Suppressor macrophage treated with lipopolysaccharide for 4 hours (primary cell): Measurements from ENCODE around the gene ELP6.

Experiments used
- DNase-seq: peaks from one replicate; pipeline ENCODE4 v3.0.0-alpha.2; 2020

Gene ELP6, protein sequence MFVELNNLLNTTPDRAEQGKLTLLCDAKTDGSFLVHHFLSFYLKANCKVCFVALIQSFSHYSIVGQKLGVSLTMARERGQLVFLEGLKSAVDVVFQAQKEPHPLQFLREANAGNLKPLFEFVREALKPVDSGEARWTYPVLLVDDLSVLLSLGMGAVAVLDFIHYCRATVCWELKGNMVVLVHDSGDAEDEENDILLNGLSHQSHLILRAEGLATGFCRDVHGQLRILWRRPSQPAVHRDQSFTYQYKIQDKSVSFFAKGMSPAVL

DNA sequence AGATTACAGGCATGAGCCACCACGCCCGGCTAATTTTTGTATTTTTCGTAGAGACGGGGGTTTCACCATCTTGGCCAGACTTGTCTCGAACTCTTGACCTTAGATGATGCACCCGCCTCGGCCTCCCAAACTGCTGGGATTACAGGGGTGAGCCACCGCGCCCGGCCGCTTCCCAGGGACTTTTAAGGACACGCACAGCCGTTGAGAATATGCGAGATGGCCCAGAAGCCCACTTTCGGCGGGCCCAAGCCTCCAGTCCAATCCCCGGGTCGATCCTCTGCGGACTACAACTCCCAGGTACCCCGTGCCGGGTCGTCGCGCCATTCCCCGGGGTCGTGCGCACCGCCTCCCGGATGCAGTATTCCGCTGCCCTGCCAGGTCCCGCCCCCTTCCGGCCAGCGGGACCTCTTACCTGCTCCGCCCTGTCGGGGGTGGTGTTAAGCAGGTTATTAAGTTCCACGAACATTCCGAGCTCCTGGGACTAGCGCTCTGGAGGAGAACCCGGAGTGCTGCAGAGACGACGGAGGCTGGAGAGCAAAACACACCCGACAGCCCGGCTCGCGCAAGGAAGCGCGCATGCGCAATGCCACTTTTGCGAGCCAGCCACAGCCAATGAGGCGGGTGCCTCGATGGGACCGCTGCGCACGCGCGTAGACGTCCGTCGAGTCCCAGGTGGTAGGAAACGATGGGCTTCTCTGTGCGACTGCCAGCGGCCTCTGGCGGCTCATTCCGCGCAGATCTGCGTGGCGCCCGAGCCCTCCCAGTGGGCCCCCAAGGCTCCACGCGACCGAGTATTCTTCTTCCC is at the start of gene ELP6:
ELP6 (minus strand) TSS at position 588 of the 805 bp plus-strand sequence; CDS start at position 466, 122 bp downstream.
- DNase-seq, result peak; percentile 98

DNA sequence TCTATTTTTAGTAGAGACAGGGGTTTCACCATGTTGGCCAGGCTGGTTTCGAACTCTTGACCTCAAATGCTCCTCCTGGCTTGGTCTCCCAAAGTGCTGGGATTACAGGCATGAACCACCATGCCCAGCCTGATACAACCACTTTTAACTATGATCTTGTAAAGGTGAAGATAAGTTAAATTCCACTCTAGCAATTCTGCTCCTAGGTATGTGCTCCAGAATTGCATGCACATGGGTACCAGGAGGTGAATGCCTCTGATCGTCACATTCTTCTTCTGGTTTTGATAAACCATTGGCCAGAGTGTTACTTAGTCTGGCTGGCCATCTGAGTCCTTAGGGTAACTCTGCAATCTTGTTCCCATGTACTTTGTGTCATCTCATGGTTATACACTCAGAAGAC is 42.8 kb upstream of the ELP6 start:
- DNase-seq, result no peak

DNA sequence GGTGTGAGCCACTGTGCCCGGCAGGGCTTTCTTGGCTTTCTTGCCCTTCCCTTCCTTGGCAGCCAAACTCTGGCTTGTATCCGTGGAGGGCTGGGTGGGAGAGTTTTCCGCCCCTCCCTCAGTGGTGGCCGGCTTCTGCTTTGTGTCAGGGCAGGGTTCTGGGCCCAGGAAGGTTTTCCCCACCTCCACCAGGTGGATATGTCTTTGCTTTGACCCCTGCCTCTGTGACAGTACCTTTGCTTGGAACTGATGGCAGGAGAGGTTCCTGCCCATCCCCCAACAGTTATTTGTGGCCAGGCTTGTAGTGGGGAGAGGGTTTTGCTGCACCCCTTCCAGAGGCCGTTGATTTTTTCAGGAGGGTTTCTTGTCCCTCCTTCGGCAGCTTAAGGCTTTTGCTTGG is 40.8 kb upstream of the ELP6 start:
- no peak for DNase-seq

DNA sequence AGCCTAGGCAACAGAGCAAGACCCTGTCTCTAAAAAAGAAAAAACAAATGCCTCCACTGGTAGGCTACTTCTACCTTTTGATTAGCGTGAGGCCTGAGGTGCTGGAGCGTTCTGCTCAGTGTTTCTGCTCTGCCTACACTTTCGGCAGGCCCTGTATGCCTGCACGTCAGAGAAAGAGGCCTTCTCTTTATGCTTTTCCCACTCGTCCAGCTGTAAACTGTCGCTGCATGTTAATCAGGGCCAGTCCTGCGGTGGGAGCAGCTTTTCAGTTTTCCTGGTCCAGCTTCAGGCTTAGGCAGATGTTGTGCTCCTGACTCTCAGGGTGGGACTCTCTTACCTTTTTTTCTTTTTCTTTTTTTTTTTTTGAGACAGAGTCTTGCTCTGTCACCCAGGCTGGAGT is 39.9 kb upstream of the ELP6 start:
- no peak for DNase-seq

DNA sequence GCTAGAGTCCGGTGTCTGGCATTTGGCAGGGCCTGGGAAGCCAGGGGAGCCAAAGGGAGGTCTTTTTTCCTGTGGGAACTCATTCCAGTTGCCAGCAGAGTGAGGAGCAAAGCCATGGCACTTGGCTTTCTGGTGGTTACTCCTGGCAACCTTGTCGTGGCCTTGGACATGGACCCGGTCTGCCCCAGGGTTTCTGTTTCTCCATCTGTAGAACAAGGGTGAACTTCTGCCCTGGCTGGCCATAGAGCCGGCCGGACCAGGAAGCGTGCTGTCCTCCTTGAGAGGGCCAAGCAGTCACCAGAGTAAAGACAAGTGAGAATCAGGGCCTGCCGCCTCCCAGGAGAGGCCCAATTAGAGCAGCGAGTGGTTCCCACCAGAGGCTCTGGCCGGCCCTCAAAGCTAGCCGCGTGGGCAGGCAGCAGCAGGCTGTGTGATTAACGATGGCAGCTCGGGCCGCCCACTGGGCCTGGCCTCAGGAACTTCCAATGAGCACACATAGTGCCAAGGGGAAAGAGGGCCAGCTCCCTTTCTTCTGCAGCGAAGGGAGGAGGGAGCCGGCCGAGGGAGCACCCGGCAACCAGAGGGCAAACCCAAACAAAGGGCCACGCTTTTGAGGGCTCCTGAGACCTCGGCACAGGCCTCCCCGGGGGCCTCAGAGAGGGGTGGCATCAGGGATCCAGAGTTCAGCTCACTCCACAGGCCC is 29.1 kb upstream of the ELP6 start:
- no peak for DNase-seq

DNA sequence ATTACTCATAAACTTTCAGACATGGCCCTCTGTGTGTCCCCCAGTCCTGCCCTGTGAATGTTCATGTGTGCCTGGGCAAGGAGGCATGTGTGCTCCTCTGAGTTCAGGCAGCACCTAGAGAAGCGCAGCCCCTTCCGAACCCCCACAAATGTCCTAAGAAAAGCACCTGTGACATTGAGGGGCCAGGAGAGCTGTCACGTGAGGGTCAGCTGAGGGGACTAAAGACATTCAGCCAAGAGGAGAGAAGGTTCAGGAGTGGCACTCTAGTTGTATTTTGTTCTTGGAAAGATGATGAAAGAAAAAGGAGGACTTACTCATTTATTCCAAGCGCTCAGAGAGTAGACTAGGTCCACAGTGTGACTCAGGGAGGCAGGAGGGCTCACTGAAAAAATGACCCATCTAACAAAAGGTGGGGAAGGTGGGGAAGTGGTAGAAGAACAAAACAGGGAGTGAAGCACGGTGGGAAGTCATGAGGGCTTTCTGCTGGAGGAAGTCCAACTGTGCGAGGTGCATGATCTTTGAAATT is 28.1 kb upstream of the ELP6 start:
- no peak for DNase-seq

DNA sequence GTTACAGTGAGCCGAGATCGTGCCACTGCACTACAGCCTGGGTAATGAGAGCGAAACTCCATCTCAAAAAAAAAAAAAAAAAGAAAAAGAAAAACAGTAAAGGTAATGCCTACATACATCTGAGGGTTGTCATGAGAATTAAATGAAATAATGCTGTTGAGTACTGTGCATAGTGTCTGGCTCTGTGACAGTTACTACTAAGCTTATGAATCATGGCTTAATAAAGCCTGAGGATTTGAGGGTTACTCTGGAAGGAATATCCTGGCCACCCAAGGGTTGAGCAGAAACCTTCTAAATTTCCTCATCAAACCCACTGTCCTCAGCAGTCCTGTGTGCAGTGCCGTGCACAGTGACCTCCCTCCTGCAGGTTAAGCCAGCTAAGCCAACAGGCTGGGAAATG is 26.8 kb upstream of the ELP6 start:
- no peak for DNase-seq

DNA sequence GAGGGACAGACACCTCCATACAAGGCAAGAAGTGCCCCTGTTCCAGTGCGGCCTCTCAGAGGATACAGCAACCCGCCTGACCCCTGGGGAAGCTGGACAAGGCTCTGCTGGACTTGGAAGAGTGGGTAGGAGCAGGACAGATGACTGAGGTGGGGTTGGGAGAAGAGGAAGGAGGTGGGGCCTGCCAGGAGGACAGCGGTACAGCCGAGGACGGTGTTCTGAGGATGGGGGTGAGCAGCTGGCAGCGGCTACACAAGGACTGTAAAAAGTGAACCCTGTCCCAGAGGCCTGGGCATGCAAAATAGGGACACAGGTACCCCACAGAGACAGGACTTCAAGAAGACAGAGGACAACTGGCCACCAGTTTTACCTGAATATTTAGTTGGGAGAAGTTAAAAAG is 23.5 kb upstream of the ELP6 start:
- DNase-seq, result no peak

DNA sequence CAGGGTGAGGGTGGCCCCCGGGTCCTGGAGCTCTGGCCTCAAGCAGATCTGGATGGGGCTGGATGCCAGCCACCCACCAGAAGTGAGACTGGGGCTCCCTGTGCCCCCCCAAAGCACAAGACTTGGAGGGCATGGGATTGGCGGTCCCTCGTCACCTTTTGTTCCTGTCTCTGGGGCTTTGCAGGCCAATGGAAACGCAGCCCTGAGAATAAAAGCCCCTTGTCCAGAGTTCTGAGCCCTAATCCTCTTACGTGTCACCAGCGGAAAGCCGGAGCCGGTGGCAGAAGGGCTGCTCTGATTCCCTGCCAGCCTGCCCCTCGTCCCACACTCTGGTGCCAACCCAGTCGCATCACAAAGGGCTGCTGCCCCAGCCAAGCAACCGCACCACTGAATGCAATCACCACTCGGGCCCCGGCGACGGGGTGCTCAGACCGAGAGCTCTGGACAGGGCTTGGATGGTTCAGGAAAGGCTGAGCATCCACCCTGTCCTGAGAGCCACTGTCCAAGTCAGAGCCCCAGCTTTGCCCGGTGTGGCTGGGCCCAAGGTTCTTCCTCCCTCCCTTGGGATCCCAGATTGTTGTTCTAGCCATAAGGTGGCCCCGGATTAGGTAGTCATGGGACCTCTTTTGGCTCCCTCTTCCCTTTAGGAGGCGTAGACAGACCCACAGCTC is 22.8 kb upstream of the ELP6 start:
- DNase-seq, result no peak

DNA sequence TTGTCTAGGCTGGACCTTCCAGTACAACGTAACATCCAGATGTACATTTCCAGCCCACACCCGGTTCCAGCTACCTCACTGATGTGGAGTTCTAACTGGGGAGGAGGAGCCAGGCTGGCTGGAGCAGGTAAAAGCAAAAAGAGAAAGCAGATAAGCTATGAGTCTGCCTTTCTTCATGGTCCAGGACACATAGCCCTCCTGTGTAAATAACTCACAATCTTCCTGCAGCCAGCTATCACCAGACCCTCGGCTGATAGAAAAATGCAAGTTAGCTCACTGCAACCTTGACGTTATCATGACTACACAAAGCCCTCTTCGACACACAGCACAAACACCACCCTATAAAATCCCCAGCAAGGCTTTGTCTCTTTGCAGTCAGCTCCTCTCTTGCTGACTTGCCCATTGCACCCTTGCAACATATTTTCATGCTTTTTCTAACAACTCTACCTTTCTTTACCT is 20.5 kb upstream of the ELP6 start:
- DNase-seq, result no peak

DNA sequence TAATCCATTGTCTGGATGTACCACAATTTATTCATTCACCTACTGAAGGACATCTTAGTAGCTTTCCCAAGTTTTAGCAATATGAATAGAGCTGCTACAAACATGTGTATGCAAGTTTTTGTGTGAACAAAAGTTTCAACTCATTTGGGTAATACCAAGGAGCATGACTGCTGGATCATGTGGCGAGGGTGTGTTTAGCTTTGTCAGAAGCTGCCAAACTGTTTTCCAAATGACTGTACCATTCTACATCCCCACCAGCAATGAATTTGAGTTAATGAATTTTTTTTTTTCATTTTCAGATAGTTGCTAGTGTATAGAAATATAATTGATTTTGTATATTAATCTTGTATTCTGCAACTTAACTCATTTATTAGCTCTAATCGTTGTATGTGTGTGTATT is 20.0 kb upstream of the ELP6 start:
- no peak for DNase-seq

DNA sequence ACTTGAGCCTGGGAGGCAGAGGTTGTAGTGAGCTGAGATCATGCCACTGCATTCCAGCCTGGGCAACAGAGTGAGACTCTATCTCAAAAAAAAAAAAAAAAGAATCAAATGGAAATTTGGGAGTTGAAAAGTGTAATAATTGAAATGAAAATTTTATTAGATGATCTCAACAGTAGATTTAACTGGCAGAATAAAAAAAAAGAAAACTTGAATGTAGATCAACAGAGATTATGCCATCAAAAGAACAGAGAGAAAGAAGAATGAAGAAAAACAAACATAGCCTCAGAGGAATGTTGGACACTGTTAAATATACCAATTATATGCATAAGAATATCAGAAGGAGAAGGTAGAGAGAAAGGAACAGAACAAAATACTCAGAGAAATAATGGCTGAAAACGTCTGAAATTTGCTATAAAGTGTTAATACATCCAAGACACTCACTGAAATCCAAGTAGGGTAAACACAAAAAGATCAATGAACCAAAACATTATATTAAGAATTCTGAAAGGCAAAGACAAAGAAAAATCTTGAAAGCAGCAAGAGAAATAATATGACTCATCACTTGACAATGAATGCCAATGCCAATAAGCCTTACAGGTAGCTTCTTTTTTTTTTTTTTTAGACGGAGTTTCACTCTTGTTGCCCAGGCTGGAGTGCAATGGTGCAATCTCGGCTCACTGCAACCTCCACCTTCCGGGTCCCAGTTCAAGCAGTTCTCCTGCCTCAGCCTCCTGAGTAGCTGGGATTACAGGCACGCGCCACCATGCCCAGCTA is 14.6 kb upstream of the ELP6 start:
- no peak for DNase-seq

DNA sequence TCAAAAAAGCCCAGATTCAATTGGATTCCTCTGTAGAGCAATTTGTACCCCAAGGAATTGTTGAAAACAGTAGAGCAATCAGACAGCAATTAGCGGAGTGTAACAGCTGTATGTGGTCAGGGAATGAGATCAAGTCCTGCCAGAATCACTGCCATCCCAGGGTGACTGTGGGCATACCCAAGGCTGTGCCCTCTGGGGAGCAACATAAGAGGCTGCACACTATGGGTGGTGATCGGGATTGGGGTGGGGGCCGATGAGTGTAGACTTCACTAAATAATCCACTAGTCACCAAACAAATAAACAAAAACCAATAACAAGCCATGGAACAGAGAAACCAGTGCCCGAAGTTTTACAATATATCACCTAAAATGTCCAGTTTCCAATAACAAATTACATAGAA is 12.1 kb upstream of the ELP6 start:
- no peak for DNase-seq

DNA sequence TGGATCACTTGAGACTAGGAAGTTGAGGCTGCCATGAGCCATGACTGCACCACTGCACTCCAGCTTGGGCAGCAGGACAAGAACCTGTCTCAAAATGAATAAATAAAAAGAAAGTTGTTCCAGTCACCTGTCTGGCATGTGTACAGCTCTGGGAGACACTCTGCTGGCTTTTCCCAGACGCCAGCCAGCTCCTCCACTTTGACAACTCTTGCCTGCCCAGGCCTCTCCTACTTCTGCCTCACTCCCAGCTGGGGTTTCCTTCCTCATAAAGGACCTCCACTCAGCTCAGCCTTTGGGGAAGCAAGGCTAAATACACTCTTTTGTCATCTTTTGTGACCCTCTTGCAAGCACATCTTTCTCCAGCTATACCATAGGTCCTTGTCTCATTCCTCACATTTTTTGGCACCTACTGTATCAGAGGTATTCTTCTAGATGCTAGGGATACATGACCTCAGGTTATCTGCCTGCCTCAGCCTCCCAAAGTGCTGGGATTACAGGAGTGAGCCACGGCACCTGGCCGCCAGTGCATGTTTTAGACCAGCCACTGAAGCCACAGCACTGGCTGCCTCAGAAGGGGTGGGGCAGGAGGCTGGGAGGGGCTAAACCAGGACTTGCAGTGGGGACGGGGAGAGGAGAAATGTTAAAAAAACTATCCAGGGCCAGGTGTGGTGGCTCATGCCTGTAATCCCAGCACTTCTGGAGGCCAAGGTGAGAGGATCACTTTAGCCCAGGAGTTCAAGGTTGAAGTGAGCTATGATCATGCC is 10.0 kb upstream of the ELP6 start:
- DNase-seq, result no peak

DNA sequence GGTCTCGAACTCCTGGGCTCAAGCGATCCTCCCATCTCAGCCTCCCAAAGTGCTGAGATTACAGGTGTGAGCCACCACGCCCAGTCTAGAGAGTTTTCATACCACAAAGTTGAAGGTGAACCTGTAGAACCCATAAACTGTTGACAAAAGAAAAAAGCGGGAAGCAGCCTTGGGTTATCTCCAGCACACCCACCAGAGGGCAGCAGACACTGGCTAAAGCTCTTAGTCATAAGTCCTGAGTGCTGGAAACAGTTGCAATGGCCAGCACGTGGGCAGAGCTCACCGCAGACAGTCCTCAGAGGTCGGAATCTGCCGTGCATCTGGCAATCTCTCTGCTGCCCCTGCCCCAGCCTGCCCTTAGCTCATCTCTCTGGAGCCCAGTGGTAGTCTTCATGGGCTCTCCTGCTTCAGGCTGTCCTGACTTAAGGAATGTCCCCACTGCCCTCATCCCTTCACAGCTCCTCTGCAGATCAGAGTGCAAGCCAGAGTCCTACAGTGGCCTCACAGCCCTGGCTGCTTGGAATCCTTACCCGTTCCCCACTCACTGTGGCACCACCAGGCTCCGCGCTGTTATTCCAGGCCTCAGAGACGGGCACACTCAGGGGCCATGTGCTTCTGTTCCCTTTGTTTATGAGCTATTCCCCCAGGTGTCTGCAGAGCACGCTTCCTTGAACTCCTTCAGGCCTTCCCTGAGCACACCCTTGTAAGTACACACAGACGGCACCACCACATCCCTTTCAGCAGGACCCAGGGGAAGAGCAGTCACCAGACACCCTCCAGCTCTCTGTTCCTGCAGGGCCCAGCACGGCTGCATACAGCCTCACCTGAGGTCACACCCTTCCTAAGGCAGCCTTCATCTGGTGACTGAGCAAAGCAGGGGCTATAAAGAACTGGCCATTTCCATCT is 8.8 kb upstream of the ELP6 start:
- DNase-seq, result peak; percentile 94

DNA sequence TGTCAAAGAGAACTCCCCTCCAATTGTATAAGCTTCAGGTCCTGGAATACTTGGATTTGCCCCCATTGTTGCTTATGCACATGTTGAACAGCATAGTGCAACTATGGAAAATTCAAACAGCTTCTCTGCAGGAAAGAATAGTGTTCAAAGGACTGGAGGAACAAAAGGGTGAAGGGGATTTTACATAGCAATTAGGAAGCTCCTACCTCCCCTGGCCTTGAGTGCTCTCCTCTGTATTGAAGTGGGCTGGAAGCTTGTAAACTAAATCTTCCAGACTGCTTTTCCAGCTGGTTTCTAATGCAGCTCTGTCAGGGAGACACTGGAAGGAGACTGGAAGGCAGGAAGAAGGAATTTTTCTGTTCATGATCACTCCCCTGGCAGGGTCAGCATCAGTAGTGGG is 7.2 kb upstream of the ELP6 start:
- DNase-seq, result no peak

DNA sequence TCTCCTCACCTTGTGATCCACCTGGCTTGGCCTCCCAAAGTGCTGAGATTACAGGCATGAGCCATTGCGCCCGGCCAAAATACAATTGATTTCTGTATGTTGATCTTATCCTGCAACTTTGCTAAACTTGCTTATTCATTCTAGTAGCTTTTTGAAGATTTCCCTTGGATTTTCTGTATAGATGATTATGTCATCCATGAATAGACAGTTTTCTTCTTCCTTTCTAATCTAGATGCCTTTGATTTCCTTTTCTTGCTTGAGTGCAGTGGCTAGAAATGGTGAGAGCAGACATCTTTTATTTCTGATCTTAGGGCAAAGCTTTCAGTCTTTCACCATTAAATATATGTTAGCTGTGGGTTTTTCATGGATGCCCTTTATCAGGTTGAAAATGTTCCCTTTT is 4.4 kb upstream of the ELP6 start:
- no peak for DNase-seq

DNA sequence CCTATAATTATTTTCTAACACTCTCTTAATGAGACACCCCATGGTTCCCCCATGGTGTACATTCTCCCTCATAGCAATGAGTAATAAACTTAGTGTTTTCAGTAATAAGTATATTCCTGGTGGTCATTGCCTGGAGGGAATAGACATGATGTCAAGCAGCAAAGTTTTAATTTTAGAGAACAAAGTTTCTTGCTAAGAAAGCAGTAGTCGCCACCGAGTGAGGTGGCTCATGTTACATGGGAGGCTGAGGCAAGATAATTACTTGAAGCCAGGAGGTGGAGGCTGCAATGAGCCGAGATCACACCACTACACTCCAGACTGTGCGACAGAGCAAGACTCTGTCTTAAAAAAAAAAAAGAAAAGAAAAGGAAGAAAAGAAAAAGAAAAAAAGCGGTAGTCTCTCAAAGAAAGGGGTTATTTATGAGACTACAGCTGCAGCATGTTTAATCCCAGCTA is 2.4 kb upstream of the ELP6 start:
- DNase-seq, result no peak

DNA sequence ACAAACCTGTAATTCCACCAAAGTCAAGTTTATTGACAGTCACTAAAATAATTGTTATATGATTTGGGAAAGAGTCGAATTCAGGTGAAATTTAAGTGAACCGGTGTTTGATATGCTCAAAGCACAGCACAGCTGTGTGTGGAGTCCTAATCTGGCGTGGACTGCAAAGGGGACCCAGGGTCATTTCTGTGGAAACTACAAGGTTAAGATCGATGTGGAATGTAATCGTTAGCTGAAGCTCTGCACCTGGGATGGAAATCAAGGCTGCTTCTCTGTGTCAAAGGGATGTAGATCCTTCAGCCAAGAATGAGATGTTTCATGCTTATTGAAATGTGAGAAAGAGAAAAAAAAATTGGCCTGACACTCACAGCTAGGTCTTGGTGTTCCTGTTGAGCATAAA is 1.6 kb upstream of the ELP6 start:
- DNase-seq, result no peak

DNA sequence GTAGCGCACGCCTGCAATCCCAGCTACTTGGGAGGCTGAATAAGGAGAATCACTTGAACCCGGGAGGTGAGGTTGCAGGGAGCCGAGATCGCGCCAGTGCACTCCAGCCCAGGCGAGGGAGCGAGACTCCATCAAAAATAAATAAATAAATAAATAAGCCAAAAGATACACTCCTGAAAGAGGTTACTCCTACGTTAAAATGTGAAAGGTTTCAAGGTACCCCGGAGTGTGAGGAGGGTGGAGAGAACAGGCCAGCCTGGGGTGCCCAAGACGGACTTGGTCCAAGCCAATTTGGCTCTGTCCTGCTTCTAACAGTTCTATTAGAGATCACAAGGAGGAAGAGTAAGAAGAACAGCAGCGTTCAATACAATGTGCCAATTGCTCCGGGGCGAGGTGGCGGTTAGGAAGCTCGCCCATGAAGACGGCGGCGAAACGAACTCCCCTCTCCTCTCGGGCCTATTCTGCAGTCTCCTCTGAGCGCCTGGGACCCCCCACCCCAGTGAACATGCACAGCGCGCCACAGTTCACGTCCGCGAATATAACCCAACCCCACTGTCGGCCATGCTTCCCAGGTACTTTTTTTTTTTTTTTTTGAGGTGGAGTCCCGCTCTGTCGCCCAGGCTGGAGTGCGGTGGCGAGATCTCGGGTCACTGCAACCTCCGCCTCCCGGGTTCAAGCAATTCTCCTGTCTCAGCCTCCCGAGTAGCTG is 942 bp downstream of the ELP6 start:
- DNase-seq, result peak; percentile 7
